IPS-NIHi7 (cell line): ENCODE measurements around the gene DTHD1.
A peak's percentile ranks its signal among the peaks of the same experiment; 100 is the strongest.

Source experiments
- DNase-seq: peaks from one replicate; pipeline ENCODE4 v3.0.0; 2012; ENCODE audit warnings: mixed read lengths; ENCODE audit errors: extremely low spot score

DTHD1 gene

GRCh38 chr4:36281384-36282106 is at the start of gene DTHD1:
DTHD1 (plus strand) TSS chr4:36281616; CDS start chr4:36281759, 143 bp downstream.
- no peak for DNase-seq

- no peak for DNase-seq
Observed at GRCh38 chr4:36233567-36234266, 47.7 kb upstream of the DTHD1 start.

GRCh38 chr4:36235306-36235705 is 46.1 kb upstream of the DTHD1 start:
- peak; percentile 6 for DNase-seq

- DNase-seq, result no peak
Observed at GRCh38 chr4:36236159-36236558, 45.3 kb upstream of the DTHD1 start.

- DNase-seq, result no peak
Observed at GRCh38 chr4:36237366-36238313, 43.8 kb upstream of the DTHD1 start.

GRCh38 chr4:36241771-36242170 is 39.6 kb upstream of the DTHD1 start:
- no peak for DNase-seq

- DNase-seq, result no peak
Observed at GRCh38 chr4:36242629-36243354, 38.6 kb upstream of the DTHD1 start.

GRCh38 chr4:36243355-36244256 is 37.8 kb upstream of the DTHD1 start:
- DNase-seq, result no peak

- DNase-seq, result peak; percentile 73
Observed at GRCh38 chr4:36244257-36245082, 36.9 kb upstream of the DTHD1 start, which contains the start of gene ARAP2. ARAP2 (minus strand) TSS chr4:36244514; CDS start chr4:36229486, 15,028 bp downstream.

- DNase-seq, result no peak
Observed at GRCh38 chr4:36249610-36250009, 31.8 kb upstream of the DTHD1 start.

- no peak for DNase-seq
Observed at GRCh38 chr4:36251983-36252382, 29.4 kb upstream of the DTHD1 start.

GRCh38 chr4:36254371-36254770 is 27.0 kb upstream of the DTHD1 start:
- no peak for DNase-seq

GRCh38 chr4:36255577-36255976 is 25.8 kb upstream of the DTHD1 start:
- no peak for DNase-seq

- DNase-seq, result no peak
Observed at GRCh38 chr4:36256398-36256891, 25.0 kb upstream of the DTHD1 start.

- DNase-seq, result no peak
Observed at GRCh38 chr4:36260731-36261130, 20.7 kb upstream of the DTHD1 start.

- no peak for DNase-seq
Observed at GRCh38 chr4:36264207-36264826, 17.1 kb upstream of the DTHD1 start.

- DNase-seq, result no peak
Observed at GRCh38 chr4:36267486-36268268, 13.7 kb upstream of the DTHD1 start.

- DNase-seq, result no peak
Observed at GRCh38 chr4:36269101-36269500, 12.3 kb upstream of the DTHD1 start.
